ENCODE data around the gene BBIP1.

The BBIP1 gene

DNA sequence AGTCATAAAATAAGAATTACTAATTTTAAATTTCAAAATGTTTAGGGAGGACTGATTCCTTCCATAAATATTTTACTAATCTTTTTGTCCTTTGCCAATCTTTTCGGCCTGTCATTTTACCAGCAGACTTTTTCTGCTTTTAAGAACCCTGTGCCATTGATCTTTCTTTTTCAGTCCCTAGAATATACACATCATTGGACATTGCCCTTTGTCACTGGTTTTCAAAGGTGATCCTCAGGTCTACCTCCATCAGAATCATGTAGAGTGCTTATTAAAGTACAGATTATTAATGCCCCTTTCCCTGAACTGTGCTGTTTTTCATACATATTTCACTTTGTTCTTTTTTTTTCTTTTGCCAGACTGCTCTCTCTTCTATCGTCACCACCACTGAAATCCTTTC lies 44.2 kb upstream of the BBIP1 start:
- TF ChIP-seq, protein P1, sequence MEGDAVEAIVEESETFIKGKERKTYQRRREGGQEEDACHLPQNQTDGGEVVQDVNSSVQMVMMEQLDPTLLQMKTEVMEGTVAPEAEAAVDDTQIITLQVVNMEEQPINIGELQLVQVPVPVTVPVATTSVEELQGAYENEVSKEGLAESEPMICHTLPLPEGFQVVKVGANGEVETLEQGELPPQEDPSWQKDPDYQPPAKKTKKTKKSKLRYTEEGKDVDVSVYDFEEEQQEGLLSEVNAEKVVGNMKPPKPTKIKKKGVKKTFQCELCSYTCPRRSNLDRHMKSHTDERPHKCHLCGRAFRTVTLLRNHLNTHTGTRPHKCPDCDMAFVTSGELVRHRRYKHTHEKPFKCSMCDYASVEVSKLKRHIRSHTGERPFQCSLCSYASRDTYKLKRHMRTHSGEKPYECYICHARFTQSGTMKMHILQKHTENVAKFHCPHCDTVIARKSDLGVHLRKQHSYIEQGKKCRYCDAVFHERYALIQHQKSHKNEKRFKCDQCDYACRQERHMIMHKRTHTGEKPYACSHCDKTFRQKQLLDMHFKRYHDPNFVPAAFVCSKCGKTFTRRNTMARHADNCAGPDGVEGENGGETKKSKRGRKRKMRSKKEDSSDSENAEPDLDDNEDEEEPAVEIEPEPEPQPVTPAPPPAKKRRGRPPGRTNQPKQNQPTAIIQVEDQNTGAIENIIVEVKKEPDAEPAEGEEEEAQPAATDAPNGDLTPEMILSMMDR (IDR thresholded peaks at IDR 0.05; ENCODE audit: extremely low read depth, insufficient read depth, missing control alignments), result no peak

DNA sequence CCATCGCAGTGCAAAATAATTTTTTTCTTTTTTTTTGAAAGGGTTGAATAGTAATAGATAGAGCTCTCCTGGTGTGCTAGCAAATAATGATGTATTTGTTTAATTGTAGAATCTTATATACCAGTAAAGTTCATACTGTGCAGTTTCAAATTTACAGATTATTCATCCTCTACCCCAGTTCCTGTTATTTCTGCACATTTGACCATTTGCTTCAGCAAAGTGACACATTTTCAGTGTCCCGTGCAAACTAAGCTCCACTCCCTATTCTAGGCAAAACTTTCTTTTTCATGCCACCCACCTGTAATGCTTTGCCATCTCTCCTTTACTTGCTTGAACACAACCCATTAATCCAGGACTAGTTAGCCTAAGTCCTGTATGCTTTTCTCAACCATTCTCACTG lies 43.5 kb upstream of the BBIP1 start:
- in situ Hi-C loops (cut with MboI; ENCODE audit: low pct_unique_long_range_greater_than_20kb, low sequenced_read_pairs, unreplicated experiment), result no loop called here
- TF ChIP-seq, protein P1 (IDR thresholded peaks at IDR 0.05; ENCODE audit: extremely low read depth, insufficient read depth, missing control alignments), result no peak
- no peak for DNase-seq (ENCODE audit: low spot score)

More for the DNA sequence above, 44.2 kb upstream of the BBIP1 start:
- in situ Hi-C loops (cut with MboI; ENCODE audit: low pct_unique_long_range_greater_than_20kb, low sequenced_read_pairs, unreplicated experiment), result no loop called here
- no peak for DNase-seq (ENCODE audit: low spot score)

DNA sequence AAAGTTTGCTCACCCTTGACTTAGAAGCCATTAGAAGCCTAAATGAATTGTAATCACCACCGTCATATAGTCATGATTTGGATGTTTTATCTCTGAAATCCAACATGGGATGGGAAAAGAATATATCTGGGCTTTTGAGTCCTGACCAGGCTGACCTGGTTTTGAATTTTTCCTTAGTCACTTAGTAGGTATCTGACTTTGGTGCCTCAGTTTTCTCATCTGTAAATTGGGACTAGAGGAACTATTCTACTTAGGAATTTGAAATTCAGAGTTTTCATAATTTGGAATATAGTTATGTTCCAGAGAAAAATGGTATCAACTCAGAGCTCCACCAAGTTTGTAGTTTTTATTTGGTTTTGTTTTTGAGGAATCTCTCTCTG lies 41.3 kb upstream of the BBIP1 start:
- TF ChIP-seq, protein P1 (IDR thresholded peaks at IDR 0.05; ENCODE audit: extremely low read depth, insufficient read depth, missing control alignments), result no peak
- no peak for DNase-seq (ENCODE audit: low spot score)
- in situ Hi-C loops (cut with MboI; ENCODE audit: low pct_unique_long_range_greater_than_20kb, low sequenced_read_pairs, unreplicated experiment), result no loop called here

DNA sequence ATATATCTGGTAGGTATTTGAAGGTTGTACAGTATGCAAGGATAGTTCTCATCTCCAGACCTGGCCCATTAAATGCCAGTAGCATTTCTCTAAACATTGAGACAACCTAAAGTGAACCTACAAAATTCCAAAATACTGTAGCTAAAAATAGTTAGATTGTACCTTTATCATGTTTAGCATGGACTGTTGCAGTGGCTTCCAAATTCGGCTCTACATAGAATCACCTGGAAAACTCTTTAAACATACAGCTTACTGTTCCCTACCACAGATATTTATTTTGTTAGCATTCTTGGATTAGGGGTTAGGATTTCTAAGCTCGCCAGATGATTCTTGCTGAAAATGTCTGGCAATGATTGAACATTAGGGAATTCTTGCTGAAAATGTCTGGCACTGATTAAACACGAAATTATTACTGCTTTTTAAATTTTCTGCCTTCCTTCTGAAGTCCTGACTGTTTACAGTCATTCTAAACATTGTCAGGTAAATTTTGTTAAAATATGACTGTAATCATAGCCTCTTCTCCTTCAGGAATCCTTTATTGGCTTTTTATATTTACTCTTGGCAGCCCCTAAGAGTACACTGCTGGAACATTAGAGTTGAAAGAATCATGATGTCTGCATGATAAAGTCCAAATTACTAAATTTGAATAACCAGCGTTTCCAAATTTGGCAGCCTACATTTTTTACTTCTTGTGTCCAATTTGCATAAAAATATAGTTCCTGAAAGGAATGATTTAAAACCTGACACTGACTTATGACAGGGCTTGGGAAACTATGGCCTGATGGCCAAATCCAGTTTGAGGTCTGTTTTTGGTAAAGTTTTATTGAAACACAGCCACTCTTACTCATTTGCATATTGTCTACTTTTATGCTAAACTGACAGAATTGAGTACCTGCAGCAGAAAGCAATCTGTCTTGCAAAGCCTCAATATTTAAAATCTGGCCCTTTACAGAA lies 40.7 kb upstream of the BBIP1 start:
- in situ Hi-C loops (cut with MboI; ENCODE audit: low pct_unique_long_range_greater_than_20kb, low sequenced_read_pairs, unreplicated experiment), result no loop called here
- DNase-seq (ENCODE audit: low spot score), result no peak
- TF ChIP-seq, protein P1 (IDR thresholded peaks at IDR 0.05; ENCODE audit: extremely low read depth, insufficient read depth, missing control alignments), result no peak

DNA sequence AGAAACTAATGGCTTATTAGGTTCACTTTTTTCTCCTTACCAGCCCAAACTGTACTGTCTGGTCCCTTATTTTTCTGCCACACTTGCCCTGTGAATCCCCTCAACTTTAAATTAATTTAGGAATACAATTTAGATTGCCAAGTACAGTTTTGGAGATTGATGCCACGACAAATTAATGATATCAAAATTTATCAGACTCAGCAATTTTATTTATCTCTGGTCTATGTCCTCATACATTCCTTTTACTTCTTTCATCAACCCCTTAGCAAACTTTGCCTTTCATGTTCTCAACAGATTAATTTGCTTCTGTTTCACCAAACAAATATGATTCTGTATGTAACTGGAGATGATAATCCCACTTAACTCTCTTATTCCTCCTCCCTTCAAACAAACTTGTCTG lies 38.6 kb upstream of the BBIP1 start:
- in situ Hi-C loops (cut with MboI; ENCODE audit: low pct_unique_long_range_greater_than_20kb, low sequenced_read_pairs, unreplicated experiment), result no loop called here
- DNase-seq (ENCODE audit: low spot score), result no peak
- TF ChIP-seq, protein P1 (IDR thresholded peaks at IDR 0.05; ENCODE audit: extremely low read depth, insufficient read depth, missing control alignments), result no peak

DNA sequence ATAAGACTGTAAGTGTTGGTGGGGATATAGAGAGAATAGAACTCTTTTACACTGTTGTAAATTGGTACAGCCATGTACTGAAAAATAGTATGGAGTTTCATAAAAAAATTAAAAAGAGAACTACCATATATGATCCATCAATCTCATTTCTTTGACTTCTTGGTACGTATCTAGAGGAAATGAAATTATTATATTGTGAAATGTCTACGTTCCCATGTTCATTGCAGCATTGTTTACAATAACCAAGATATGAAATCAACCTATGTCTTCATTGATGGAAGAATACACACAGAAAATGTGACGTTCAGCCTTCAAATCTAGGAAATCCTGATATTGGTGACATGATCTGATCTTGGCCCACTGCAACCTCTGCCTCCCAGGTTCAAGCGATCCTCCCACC lies 32.4 kb upstream of the BBIP1 start:
- DNase-seq (ENCODE audit: low spot score), result no peak
- TF ChIP-seq, protein P1 (IDR thresholded peaks at IDR 0.05; ENCODE audit: extremely low read depth, insufficient read depth, missing control alignments), result no peak
- in situ Hi-C loops (cut with MboI; ENCODE audit: low pct_unique_long_range_greater_than_20kb, low sequenced_read_pairs, unreplicated experiment), result no loop called here

Measured in GM13977 (cell line).